HepG2 (cell line): Measurements from ENCODE around the gene SMG7. TPM values are rescaled to one million over a fixed set of nuclear protein-coding genes. Genes with fewer than 3 reads are reported as not detected.

ENCODE experiments used
- ATAC-seq: fragments of 200-7000 bp; cut with Tn5 transposase; 3 replicates; pipeline ENCODE4 v1.9.1; 2020; ENCODE audit warnings: mild to moderate bottlenecking, moderate library complexity
- BruUV-seq: library from RNA; stranded (reverse); fragments of 400-500 nt; replicated peaks from 2 replicates; lab custom pipeline; 2021; lab: Mats Ljungman, UMichigan
- CTCF ChIA-PET: fragments of 300-600 bp; formaldehyde crosslinking; extraction: SDS; loops from one replicate; lab custom pipeline; 2021; ENCODE audit warnings: low total read pairs, inconsistent platforms, low intra/inter-chr PET ratio; lab: Yijun Ruan, JAX
- POLR2A ChIA-PET: fragments of 350-600 bp; sonication (Branson Sonifier 250); formaldehyde crosslinking; loops from one replicate; lab custom pipeline; 2020; ENCODE audit warnings: antibody characterized with exemption, inconsistent platforms; lab: Yijun Ruan, JAX
- DNase-seq: peaks from one replicate; pipeline ENCODE4 v3.0.0-alpha.2; 2015; ENCODE audit warnings: low spot score
- FAIRE-seq: peaks from 3 replicates; lab custom pipeline; 2011; peaks lifted over from hg19 to GRCh38; lab: Jason Lieb, UNC
- H2AFZ ChIP-seq: one replicate; pipeline ENCODE4 v1.6.1; 2011; ENCODE audit warnings: low read length, inconsistent platforms
- H3K27ac ChIP-seq: fragments of 300-600 bp; 3 replicates; pipeline ENCODE4 v1.8.0; 2011; ENCODE audit warnings: mixed run types, mild to moderate bottlenecking, mixed read lengths, low read length, inconsistent platforms; ENCODE audit not compliant: insufficient read depth; ENCODE audit errors: extremely low read length
- H3K27me3 ChIP-seq, 2 experiments: fragments of 200-600 bp in 1 of 2; 2 replicates in 1 of 2; 3 replicates in 1 of 2; pipeline versions ENCODE4 v1.6.0 to v1.8.0; 2011; ENCODE audit warnings: low read length in 2 of 2, mild to moderate bottlenecking in 2 of 2, moderate library complexity in 2 of 2, inconsistent platforms in 1 of 2; ENCODE audit not compliant: insufficient read depth in 2 of 2, control insufficient read depth in 1 of 2
- H3K36me3 ChIP-seq, 2 experiments: fragments of 200-600 bp in 1 of 2; replicated peaks in 1 of 2; 2 replicates in 1 of 2; 3 replicates in 1 of 2; pipeline versions ENCODE4 v1.5.1 to v1.8.0; 2011; ENCODE audit warnings: low read length in 2 of 2, inconsistent platforms in 1 of 2; ENCODE audit not compliant: insufficient read depth in 2 of 2, control insufficient read depth in 1 of 2
- H3K4me1 ChIP-seq: 2 replicates; pipeline ENCODE4 v1.5.1; 2012; ENCODE audit warnings: low read length, inconsistent platforms; ENCODE audit not compliant: insufficient read depth
- H3K4me2 ChIP-seq: 2 replicates; pipeline ENCODE4 v1.6.0; 2011; ENCODE audit warnings: low read depth, low read length, inconsistent platforms
- H3K4me3 ChIP-seq, 3 experiments: fragments of 200-600 bp in 1 of 3; sonication (generic), shearing (Covaris generic) in 1 of 3; replicated peaks in 1 of 3; 2 replicates each; pipeline ENCODE4 v1.5.1; 2011 to 2016; ENCODE audit warnings: low read length in 3 of 3, inconsistent platforms in 2 of 3, low read depth in 2 of 3, mild to moderate bottlenecking in 2 of 3, control low read depth in 1 of 3, mixed read lengths in 1 of 3; ENCODE audit not compliant: insufficient read depth in 1 of 3
- H3K79me2 ChIP-seq: one replicate; pipeline ENCODE4 v1.6.1; 2011; ENCODE audit warnings: low read length, inconsistent platforms; ENCODE audit not compliant: insufficient read depth
- H3K9ac ChIP-seq: 2 replicates; pipeline ENCODE4 v1.6.0; 2011; ENCODE audit warnings: mild to moderate bottlenecking, low read depth, low read length, inconsistent platforms; ENCODE audit not compliant: insufficient read depth
- H3K9me3 ChIP-seq: 2 replicates; pipeline ENCODE4 v1.5.1; 2012; ENCODE audit warnings: mild to moderate bottlenecking, low read length
- H4K20me1 ChIP-seq: 2 replicates; pipeline ENCODE4 v1.6.0; 2011; ENCODE audit warnings: inconsistent platforms, mild to moderate bottlenecking, low read length, moderate library complexity; ENCODE audit not compliant: insufficient read depth
- CBX2 ChIP-seq, 2 experiments: fragments of 200-600 bp in 1 of 2; sonication (generic); formaldehyde crosslinking in 1 of 2; IDR thresholded peaks; 2 replicates each; pipeline versions ENCODE4 v1.7.0 to v1.8.1; 2018 to 2022; ENCODE audit warnings: low read depth in 2 of 2, low read length in 1 of 2, mild to moderate bottlenecking in 1 of 2, missing genetic modification reagents in 1 of 2
- CENPT ChIP-seq: sonication (generic); formaldehyde crosslinking; IDR thresholded peaks from 2 replicates; pipeline ENCODE4 v1.8.0; 2022; ENCODE audit warnings: low read depth, mild to moderate bottlenecking, moderate library complexity, missing genetic modification reagents
- KDM1A ChIP-seq: IDR thresholded peaks from 2 replicates; pipeline ENCODE4 v1.6.1; 2016; ENCODE audit warnings: missing compliant biosample characterization
- MIXL1 ChIP-seq: IDR thresholded peaks from 2 replicates; pipeline ENCODE4 v1.6.1; 2016
- PBX2 ChIP-seq: IDR thresholded peaks from 2 replicates; pipeline ENCODE4 v1.6.1; 2016; ENCODE audit warnings: control low read depth
- PRMT3 ChIP-seq: sonication (generic); formaldehyde crosslinking; IDR thresholded peaks from 2 replicates; pipeline ENCODE4 v1.8.1; 2022; ENCODE audit warnings: low read depth, mild to moderate bottlenecking, moderate library complexity, missing genetic modification reagents, borderline replicate concordance
- RBM22 ChIP-seq: fragments of 200-400 bp; formaldehyde crosslinking; optimal IDR thresholded peaks from 2 replicates; pipeline ENCODE3; 2017; ENCODE audit warnings: mild to moderate bottlenecking, low read length, moderate library complexity
- SALL1 ChIP-seq: sonication (generic); formaldehyde crosslinking; IDR thresholded peaks from 2 replicates; pipeline ENCODE4 v1.8.0; 2022; ENCODE audit warnings: mild to moderate bottlenecking, missing genetic modification reagents
- ZKSCAN8 ChIP-seq: IDR thresholded peaks from 2 replicates; pipeline ENCODE4 v1.6.1; 2016; ENCODE audit warnings: borderline replicate concordance, missing genetic modification reagents, missing compliant biosample characterization
- ZNF496 ChIP-seq: sonication (generic); formaldehyde crosslinking; IDR thresholded peaks from 2 replicates; pipeline ENCODE4 v1.8.1; 2023; ENCODE audit warnings: mild to moderate bottlenecking, moderate library complexity, missing genetic modification reagents; ENCODE audit not compliant: insufficient replicate concordance
- WGBS: methylation state at CpG from one replicate; pipeline ENCODE4 v1.1.6; 2017; ENCODE audit warnings: low lambda C conversion rate; 5-methylcytosine and 5-hydroxymethylcytosine counted together
- in situ Hi-C: cut with HindIII; loops from 2 replicates; pipeline ENCODE4 v1.10.0; 2017; ENCODE audit warnings: low pct_unique_long_range_greater_than_20kb; ENCODE audit not compliant: extremely low pct_ligation_motif_present
- intact Hi-C: fragments of 100-400 bp; cut with micrococcal nuclease; formaldehyde crosslinking; loops from one replicate; pipeline ENCODE4 v1.10.0; 2022; ENCODE audit not compliant: unreplicated experiment
- polyA plus RNA-seq, 8 experiments: library from polyadenylated mRNA; depleted of rRNA in 3 of 8; stranded (reverse) in 7 of 8; unstranded in 1 of 8; fragments of >200 nt; fragmentation: Illumina TruSeq in 4 of 8; extraction: Trizol in 4 of 8; gene quantifications; 2 replicates each; pipeline versions ENCODE4 v1.2.1 to v1.2.3, GENCODE V29; 2011 to 2016; ENCODE audit warnings: low read depth in 4 of 8, missing spikeins in 1 of 8, mixed read lengths in 1 of 8; ENCODE audit not compliant: insufficient read depth in 1 of 8
- total RNA-seq, 5 experiments: library from RNA; depleted of rRNA; stranded (reverse); fragments of >200 nt; fragmentation: Illumina TruSeq; extraction: Trizol; gene quantifications; 2 replicates each; pipeline ENCODE4 v1.2.3, GENCODE V29; 2016; ENCODE audit warnings: low read depth in 1 of 5
- TF ChIP-seq, protein P1 (sequence below): sonication (generic); formaldehyde crosslinking; IDR thresholded peaks from 2 replicates; pipeline ENCODE4 v1.8.0; 2022; ENCODE audit warnings: mild to moderate bottlenecking, missing genetic modification reagents
- TF ChIP-seq, protein P2 (sequence below): sonication (generic); formaldehyde crosslinking; IDR thresholded peaks from 2 replicates; pipeline ENCODE4 v1.4.0; 2020; ENCODE audit warnings: missing genetic modification reagents, borderline replicate concordance

Gene SMG7
- total and polyA plus RNA-seq, 2 of the 13 experiments (the other 11 are each of a cell fraction or from before 2014, with no cell fraction given) = 14.9 to 27.9 TPM

DNA sequence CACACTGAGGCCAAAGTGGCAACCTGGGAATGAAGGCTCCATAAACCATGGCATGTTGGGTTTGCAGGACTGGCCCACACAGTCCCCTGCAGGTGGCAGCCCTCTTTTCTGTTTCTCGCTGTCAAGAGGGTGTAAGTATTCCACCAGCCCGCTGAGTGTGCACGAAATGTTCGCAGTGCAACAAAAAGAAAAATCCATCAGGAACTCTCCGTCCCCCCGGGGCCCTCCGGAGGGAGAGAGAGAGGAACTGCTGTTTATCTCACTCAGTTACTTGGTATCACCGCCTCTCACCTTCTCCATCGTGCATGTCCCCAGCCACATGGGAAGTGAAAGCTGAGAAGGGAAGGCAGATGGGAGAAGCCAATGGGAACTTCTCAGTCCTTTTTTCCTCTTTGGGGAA is 79.6 kb downstream of the SMG7 start:
- Histone ChIP-seq H3K4me3 (no peak overlapping the region), H3K4me1 (no peaks in the 10 kb centered on the region), H3K9ac (no peak overlapping the region), H4K20me1 (no peaks in the 10 kb centered on the region), H3K4me2 (no peak overlapping the region), H3K36me3 (peaks cover 16 to 58% of the 10 kb centered on the region in 2 experiments), H3K79me2 (no peaks in the 10 kb centered on the region), H3K27ac (no peak overlapping the region)
- WGBS = 93% methylated on average over 9 of the region's 9 CpGs
- POLR2A ChIA-PET = no interaction called here
- intact Hi-C loops = no loop called here
- TSS peak; percentile 12 for BruUV-seq
- CTCF ChIA-PET = no interaction called here
- FAIRE-seq = no peak
- TF ChIP-seq RBM22 (peak; percentile 48), PRMT3 (no peak)
- TF ChIP-seq, all 625 proteins: peak for 1
- in situ Hi-C loops = loop anchor here (25.0 kb wide), 1 partner anchor 265 kb away; no protein-coding TSS in a partner anchor
- Histone ChIP-seq H3K9me3 (no peaks in the 10 kb centered on the region), H3K27me3 (no peaks in the 10 kb centered on the region), H2AFZ (no peak overlapping the region)
- DNase-seq = no peak
- ATAC-seq = no peak

GRCh38 chr1:183552441-183552840 is 80.1 kb downstream of the SMG7 start:
- in situ Hi-C loops (loop anchor here (25.0 kb wide), 1 partner anchor 265 kb away; no protein-coding TSS in a partner anchor), intact Hi-C loops (no loop called here)
- 97% methylated on average over 6 of the region's 7 CpGs for WGBS
- Histone ChIP-seq H2AFZ (no peak overlapping the region), H3K4me2 (no peak overlapping the region), H3K9ac (no peak overlapping the region), H3K27ac (no peak overlapping the region), H4K20me1 (no peaks in the 10 kb centered on the region), H3K36me3 (peaks cover 14 to 52% of the 10 kb centered on the region in 2 experiments), H3K4me3 (no peak overlapping the region), H3K27me3 (no peaks in the 10 kb centered on the region), H3K79me2 (no peaks in the 10 kb centered on the region), H3K4me1 (no peaks in the 10 kb centered on the region), H3K9me3 (no peaks in the 10 kb centered on the region)
- ATAC-seq (no peak), DNase-seq (no peak), FAIRE-seq (no peak)
- ChIA-PET CTCF (no interaction called here), POLR2A (no interaction called here)
- BruUV-seq = no TSS peak
- TF ChIP-seq KDM1A (CRISPR knock-in tag) (no peak), RBM22 (no peak), MIXL1 (CRISPR knock-in tag) (no peak), ZNF496 (CRISPR knock-in tag) (no peak), ZKSCAN8 (CRISPR knock-in tag) (no peak), PBX2 (CRISPR knock-in tag) (no peak), SALL1 (no peak), CENPT (CRISPR knock-in tag) (no peak), CBX2 (IDR thresholded peaks at IDR 0.05; ENCODE audit: low read depth, low read length) (no peak), CBX2 (CRISPR knock-in tag; IDR thresholded peaks at IDR 0.05; ENCODE audit: low read depth) (no peak)
- TF ChIP-seq, protein P1, sequence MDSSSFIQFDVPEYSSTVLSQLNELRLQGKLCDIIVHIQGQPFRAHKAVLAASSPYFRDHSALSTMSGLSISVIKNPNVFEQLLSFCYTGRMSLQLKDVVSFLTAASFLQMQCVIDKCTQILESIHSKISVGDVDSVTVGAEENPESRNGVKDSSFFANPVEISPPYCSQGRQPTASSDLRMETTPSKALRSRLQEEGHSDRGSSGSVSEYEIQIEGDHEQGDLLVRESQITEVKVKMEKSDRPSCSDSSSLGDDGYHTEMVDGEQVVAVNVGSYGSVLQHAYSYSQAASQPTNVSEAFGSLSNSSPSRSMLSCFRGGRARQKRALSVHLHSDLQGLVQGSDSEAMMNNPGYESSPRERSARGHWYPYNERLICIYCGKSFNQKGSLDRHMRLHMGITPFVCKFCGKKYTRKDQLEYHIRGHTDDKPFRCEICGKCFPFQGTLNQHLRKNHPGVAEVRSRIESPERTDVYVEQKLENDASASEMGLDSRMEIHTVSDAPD = no peak
- TF ChIP-seq, protein P2, sequence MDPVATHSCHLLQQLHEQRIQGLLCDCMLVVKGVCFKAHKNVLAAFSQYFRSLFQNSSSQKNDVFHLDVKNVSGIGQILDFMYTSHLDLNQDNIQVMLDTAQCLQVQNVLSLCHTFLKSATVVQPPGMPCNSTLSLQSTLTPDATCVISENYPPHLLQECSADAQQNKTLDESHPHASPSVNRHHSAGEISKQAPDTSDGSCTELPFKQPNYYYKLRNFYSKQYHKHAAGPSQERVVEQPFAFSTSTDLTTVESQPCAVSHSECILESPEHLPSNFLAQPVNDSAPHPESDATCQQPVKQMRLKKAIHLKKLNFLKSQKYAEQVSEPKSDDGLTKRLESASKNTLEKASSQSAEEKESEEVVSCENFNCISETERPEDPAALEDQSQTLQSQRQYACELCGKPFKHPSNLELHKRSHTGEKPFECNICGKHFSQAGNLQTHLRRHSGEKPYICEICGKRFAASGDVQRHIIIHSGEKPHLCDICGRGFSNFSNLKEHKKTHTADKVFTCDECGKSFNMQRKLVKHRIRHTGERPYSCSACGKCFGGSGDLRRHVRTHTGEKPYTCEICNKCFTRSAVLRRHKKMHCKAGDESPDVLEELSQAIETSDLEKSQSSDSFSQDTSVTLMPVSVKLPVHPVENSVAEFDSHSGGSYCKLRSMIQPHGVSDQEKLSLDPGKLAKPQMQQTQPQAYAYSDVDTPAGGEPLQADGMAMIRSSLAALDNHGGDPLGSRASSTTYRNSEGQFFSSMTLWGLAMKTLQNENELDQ (CRISPR knock-in tag) = no peak
